Measurements from ENCODE around the gene DHRSX. TPM values are rescaled to one million over a fixed set of nuclear protein-coding genes. Genes with fewer than 3 reads are reported as not detected.

Gene DHRSX
- polyA plus RNA-seq, 1 donor from 2014 or later = 27.5 TPM

- H3K9me3 Mint-ChIP-seq = no peaks in the 10 kb centered on the region
- H3K27ac Mint-ChIP-seq = peak overlapping the region; percentile 5 to 88 (median 69)
- H3K4me1 Mint-ChIP-seq = peaks cover 17 to 28% (median 24%) of the 10 kb centered on the region in 3 donors
- H3K4me3 Mint-ChIP-seq = peak overlapping the region; percentile 21 to 92 (median 66)
- no peaks in the 10 kb centered on the region for H3K36me3 Mint-ChIP-seq
- no peaks in the 10 kb centered on the region for H3K27me3 Mint-ChIP-seq
Measured at GRCh38 chrX:2497961-2498780, 2.6 kb downstream of the DHRSX start.

DNA sequence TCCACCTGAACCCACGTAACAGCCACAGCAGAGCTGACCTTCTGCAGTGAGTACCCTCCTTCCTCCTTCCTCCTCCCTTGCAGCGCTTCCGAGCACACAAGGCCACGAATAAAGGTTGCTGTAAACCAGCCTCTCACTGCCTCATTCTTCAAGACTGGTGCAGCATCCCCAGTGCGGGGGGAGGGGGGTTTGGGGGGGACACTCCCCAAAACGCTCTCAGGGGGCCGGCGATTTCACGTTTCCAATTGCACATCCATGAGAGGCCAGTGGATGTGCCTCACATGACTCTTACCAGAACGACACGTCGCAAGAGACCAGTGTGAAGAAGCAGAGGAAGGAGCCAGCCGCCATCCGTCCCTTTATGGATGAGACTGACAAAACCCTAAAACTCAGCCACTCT is 5.2 kb downstream of the DHRSX start:
- peaks cover 17 to 30% (median 30%) of the 10 kb centered on the region in 3 donors for H3K4me1 Mint-ChIP-seq
- no peaks in the 10 kb centered on the region for H3K9me3 Mint-ChIP-seq
- no peaks in the 10 kb centered on the region for H3K36me3 Mint-ChIP-seq
- H3K27me3 Mint-ChIP-seq = no peaks in the 10 kb centered on the region
- no peak overlapping the region for H3K4me3 Mint-ChIP-seq
- peak overlapping the region in 1 of 3 donors; percentile 76 for H3K27ac Mint-ChIP-seq

GRCh38 chrX:2492531-2493218 is 8.1 kb downstream of the DHRSX start:
- Mint-ChIP-seq H3K4me3 (peak overlapping the region in 1 of 4 donors; percentile 1), H3K27me3 (no peaks in the 10 kb centered on the region), H3K9me3 (no peaks in the 10 kb centered on the region), H3K27ac (peak overlapping the region in 2 of 3 donors; percentile 9 to 73), H3K4me1 (peaks cover 4 to 9% (median 8%) of the 10 kb centered on the region in 3 donors), H3K36me3 (no peaks in the 10 kb centered on the region)

DNA sequence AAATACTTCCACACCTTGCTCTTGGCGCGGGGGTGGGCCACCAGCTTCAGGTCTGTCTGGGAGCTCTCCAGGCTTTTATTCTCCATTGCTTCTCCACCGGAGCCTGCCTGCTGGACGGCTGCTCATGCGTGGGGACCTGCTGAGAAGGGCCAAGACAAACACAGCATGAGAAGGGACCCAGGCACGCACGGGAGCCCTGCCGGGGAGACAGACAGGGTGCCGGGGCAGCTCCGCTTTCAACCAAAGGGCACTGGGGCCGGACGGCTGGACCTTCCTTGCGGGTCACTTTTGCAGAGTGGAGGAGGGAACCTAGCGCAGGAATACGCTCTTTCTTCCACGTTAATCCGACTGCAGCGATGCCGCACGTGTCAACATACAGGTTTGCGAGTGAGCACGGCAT is 10.1 kb downstream of the DHRSX start:
- H3K4me1 Mint-ChIP-seq = peaks cover 0 to 8% (median 6%) of the 10 kb centered on the region in 3 donors
- no peak overlapping the region for H3K4me3 Mint-ChIP-seq
- no peaks in the 10 kb centered on the region for H3K36me3 Mint-ChIP-seq
- H3K27me3 Mint-ChIP-seq = no peaks in the 10 kb centered on the region
- no peak overlapping the region for H3K27ac Mint-ChIP-seq
- no peaks in the 10 kb centered on the region for H3K9me3 Mint-ChIP-seq

DNA sequence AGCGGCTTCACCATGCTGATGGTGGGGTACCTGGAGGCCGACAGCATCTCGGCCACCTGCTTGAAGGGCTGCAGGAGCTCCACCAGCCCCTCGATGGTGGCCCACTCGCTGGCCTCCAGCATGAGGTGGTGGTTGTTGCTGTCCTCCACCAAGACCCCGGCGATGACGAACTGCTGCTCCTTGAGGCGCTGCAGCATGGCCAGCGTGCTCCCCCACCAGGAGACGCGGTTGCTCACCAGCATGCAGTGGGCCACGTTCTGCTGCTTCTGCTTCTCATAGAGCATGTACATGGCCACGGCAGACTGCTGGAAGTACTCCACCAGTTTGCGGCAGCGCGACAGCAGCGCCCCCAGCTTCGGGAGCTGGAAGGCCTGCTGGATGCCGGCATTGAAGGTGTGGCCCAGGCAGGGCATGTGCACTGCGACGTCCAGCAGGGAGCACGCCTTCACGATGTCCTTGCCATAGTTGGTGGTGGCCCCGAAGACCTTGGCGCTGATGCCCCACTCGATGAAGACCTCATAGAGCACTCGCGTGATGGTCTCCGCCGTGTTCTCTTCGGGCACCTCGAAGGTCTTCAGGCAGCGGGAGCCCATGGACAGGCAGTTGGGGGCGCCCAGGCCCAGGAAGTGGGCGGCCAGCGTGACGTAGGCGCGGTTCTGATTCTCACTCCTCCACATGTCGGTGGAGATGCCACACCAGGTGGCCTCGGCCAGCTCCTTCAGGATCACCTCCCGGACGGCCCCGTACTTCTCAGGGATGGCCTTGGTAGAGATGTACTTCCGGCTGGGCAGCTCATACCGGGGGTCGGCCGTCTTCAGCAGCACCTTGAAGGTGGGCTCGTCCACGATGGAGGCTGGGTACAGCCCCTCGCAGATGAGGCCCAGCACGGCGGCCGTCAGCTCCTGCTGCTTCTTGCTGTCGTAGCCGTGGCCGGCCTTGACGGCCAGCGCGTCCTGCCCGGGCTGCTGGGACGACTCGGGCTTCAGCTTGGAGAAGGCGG is 11.0 kb downstream of the DHRSX start:
- Mint-ChIP-seq H3K4me3 (no peak overlapping the region), H3K27me3 (no peaks in the 10 kb centered on the region), H3K4me1 (peaks cover 0 to 9% (median 5%) of the 10 kb centered on the region in 3 donors), H3K36me3 (no peaks in the 10 kb centered on the region), H3K27ac (peak overlapping the region in 1 of 3 donors; percentile 43), H3K9me3 (no peaks in the 10 kb centered on the region)

GRCh38 chrX:2488621-2489285 is 12.0 kb downstream of the DHRSX start:
- H3K4me1 Mint-ChIP-seq = peaks cover 0 to 9% (median 5%) of the 10 kb centered on the region in 3 donors
- no peaks in the 10 kb centered on the region for H3K36me3 Mint-ChIP-seq
- H3K4me3 Mint-ChIP-seq = no peak overlapping the region
- peak overlapping the region in 1 of 3 donors; percentile 43 for H3K27ac Mint-ChIP-seq
- H3K9me3 Mint-ChIP-seq = no peaks in the 10 kb centered on the region
- no peaks in the 10 kb centered on the region for H3K27me3 Mint-ChIP-seq

GRCh38 chrX:2487366-2487765 is 13.4 kb downstream of the DHRSX start:
- H3K4me1 Mint-ChIP-seq = peaks cover 0 to 8% (median 5%) of the 10 kb centered on the region in 3 donors
- H3K27ac Mint-ChIP-seq = no peak overlapping the region
- H3K9me3 Mint-ChIP-seq = no peaks in the 10 kb centered on the region
- H3K4me3 Mint-ChIP-seq = peak overlapping the region in 1 of 4 donors; percentile 9
- peaks cover 2% of the 10 kb centered on the region for H3K36me3 Mint-ChIP-seq
- H3K27me3 Mint-ChIP-seq = no peaks in the 10 kb centered on the region

- Mint-ChIP-seq H3K9me3 (no peaks in the 10 kb centered on the region), H3K4me1 (peaks cover 0 to 4% (median 3%) of the 10 kb centered on the region in 3 donors), H3K27me3 (no peaks in the 10 kb centered on the region), H3K4me3 (no peak overlapping the region), H3K27ac (no peak overlapping the region), H3K36me3 (peaks cover 2% of the 10 kb centered on the region)
Measured at GRCh38 chrX:2486476-2487133, 14.2 kb downstream of the DHRSX start.

DNA sequence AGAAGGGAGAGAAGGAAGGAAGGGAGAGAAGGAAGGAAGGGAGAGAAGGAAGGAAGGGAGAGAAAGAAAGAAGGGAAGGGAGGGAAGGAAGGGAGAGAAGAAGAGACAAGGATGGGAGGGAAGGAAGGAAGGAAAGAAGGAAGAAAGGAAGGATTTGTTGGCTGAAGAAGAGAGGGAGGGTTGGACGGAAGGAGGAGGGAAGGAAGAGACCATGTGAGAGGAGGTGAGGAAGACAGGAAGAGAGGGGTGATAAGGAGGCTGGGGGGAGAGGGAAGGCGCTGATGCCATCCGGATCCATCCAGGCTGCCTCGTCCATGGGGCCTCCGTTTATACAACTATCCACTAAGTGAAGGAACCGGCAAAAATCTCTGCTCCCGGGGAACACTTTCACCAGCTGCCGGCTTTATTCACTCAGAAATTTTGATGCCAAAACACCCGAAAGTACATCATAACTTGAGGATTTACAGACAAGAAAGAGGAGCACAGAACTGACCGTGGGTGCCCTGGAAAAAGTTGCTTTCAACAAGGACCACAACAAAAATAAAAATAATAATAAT is 14.9 kb downstream of the DHRSX start:
- Mint-ChIP-seq H3K4me3 (no peak overlapping the region), H3K4me1 (peaks cover 0 to 4% (median 3%) of the 10 kb centered on the region in 3 donors), H3K9me3 (no peaks in the 10 kb centered on the region), H3K27me3 (no peaks in the 10 kb centered on the region), H3K27ac (no peak overlapping the region), H3K36me3 (peaks cover 4% of the 10 kb centered on the region)

- H3K4me1 Mint-ChIP-seq = peaks cover 0 to 4% (median 3%) of the 10 kb centered on the region in 3 donors
- no peaks in the 10 kb centered on the region for H3K27me3 Mint-ChIP-seq
- H3K9me3 Mint-ChIP-seq = no peaks in the 10 kb centered on the region
- peak overlapping the region in 1 of 3 donors; percentile 74 for H3K27ac Mint-ChIP-seq
- H3K36me3 Mint-ChIP-seq = peaks cover 4% of the 10 kb centered on the region
- H3K4me3 Mint-ChIP-seq = no peak overlapping the region
Measured at GRCh38 chrX:2484721-2485648, 15.8 kb downstream of the DHRSX start.

DNA sequence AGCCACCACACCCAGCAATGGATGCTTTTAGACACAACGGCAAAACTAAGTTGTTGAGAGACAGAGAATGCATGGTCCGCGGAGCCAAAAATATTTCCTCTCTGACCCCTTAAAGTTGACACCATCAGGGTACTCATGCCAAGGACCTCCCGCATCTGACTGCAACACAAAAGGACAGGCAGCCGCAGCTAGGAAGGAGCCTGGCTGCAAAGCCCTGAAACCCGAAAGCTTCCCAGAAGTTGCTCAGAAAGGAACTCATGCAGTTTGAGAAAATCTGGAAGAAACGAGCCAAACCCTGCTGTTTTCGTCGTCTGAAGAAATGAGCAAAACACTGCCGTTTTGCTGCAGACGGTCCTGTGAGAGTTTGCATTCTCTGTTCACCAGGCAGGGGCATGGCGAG is 16.5 kb downstream of the DHRSX start:
- Mint-ChIP-seq H3K4me3 (no peak overlapping the region), H3K4me1 (peaks cover 0 to 4% (median 3%) of the 10 kb centered on the region in 3 donors), H3K27ac (peak overlapping the region in 1 of 3 donors; percentile 74), H3K36me3 (peaks cover 4% of the 10 kb centered on the region), H3K27me3 (no peaks in the 10 kb centered on the region), H3K9me3 (no peaks in the 10 kb centered on the region)

DNA sequence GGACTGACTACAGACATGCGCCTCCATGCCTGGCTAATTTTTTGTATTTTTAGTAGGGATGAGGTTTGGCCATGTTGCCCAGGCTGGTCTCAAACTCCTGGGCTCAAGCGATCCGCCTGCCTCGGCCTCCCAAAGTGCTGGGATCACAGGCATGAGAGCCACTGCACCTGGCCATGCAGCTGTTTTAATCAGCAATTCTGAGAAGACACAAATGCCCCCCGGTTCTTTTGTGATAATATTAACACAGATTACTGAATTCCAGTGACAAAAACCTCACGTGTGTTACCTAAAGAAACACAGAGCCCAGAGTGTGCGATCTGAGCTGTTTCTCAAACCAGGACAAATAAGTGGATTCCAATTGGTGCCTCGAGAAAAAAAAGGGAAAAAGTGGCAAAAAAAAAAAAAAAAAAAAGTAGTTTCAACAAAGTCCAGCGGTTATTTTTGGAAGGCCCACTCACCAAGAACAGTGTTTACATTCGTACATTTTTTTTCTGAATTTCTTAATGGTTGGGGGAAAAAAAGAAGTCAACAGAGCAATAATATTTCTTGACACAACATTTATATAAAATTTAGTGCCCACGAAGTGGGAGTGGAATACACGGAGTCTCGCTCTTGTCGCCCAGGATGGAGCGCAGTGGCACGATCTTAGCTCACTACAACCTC is 17.2 kb downstream of the DHRSX start:
- Mint-ChIP-seq H3K4me1 (peaks cover 0 to 4% (median 3%) of the 10 kb centered on the region in 3 donors), H3K9me3 (no peaks in the 10 kb centered on the region), H3K4me3 (no peak overlapping the region), H3K36me3 (peaks cover 4% of the 10 kb centered on the region), H3K27me3 (no peaks in the 10 kb centered on the region), H3K27ac (no peak overlapping the region)

Data from IgD-negative memory B cell (primary cell).